H1 (cell line): Measurements from ENCODE around the gene COMT. TPM values are rescaled to one million over a fixed set of nuclear protein-coding genes. Genes with fewer than 3 reads are reported as not detected.
A peak's percentile ranks its signal among the peaks of the same experiment; 100 is the strongest.

Experiments used
- CTCF ChIA-PET: fragments of 300-600 bp; sonication (Branson Sonifier 250); formaldehyde crosslinking; loops from one replicate; lab custom pipeline; 2021; ENCODE audit not compliant: partially characterized antibody; lab: Charles Lee
- POLR2A ChIA-PET: fragments of 300-600 bp; sonication (Branson Sonifier 250); formaldehyde crosslinking; loops from one replicate; lab custom pipeline; 2021; ENCODE audit warnings: inconsistent platforms; ENCODE audit not compliant: partially characterized antibody; lab: Charles Lee
- DNase-seq, 2 experiments: peaks; one replicate each; pipeline versions ENCODE4 v3.0.0 to v3.0.0-alpha.2; 2010 to 2022; ENCODE audit warnings: low spot score in 2 of 2, low read depth in 1 of 2, mixed read lengths in 1 of 2
- FAIRE-seq: peaks from 2 replicates; lab custom pipeline; 2011; peaks lifted over from hg19 to GRCh38; lab: Jason Lieb, UNC
- H2AFZ ChIP-seq: 2 replicates; pipeline ENCODE4 v1.8.1; 2012; ENCODE audit warnings: low read length, inconsistent platforms
- H2AK5ac ChIP-seq: 2 replicates; pipeline ENCODE4 v1.6.1; 2013; ENCODE audit warnings: low read depth, low read length
- H2BK120ac ChIP-seq: replicated peaks from 2 replicates; pipeline ENCODE3; 2013; ENCODE audit warnings: low read depth, low read length, inconsistent platforms
- H2BK12ac ChIP-seq: 2 replicates; pipeline ENCODE4 v1.6.1; 2013; ENCODE audit warnings: low read depth, low read length
- H2BK15ac ChIP-seq: 2 replicates; pipeline ENCODE4 v1.6.1; 2013; ENCODE audit warnings: low read length
- H2BK20ac ChIP-seq: 2 replicates; pipeline ENCODE4 v1.6.1; 2013; ENCODE audit warnings: low read length
- H2BK5ac ChIP-seq: 2 replicates; pipeline ENCODE4 v1.6.1; 2013; ENCODE audit warnings: low read depth, low read length
- H3K14ac ChIP-seq: 2 replicates; pipeline ENCODE4 v1.6.1; 2013; ENCODE audit warnings: inconsistent platforms; ENCODE audit not compliant: insufficient read length
- H3K18ac ChIP-seq: 2 replicates; pipeline ENCODE4 v1.6.1; 2013; ENCODE audit warnings: low read length; ENCODE audit errors: extremely low read depth
- H3K23ac ChIP-seq: 2 replicates; pipeline ENCODE4 v1.6.1; 2013; ENCODE audit warnings: inconsistent platforms; ENCODE audit not compliant: insufficient read length
- H3K23me2 ChIP-seq: 2 replicates; pipeline ENCODE4 v1.6.1; 2013; ENCODE audit warnings: low read depth, low read length
- H3K27ac ChIP-seq: 2 replicates; pipeline ENCODE4 v1.6.1; 2011; ENCODE audit warnings: low read depth, low read length, inconsistent platforms
- H3K27me3 ChIP-seq, 4 experiments: replicated peaks in 1 of 4; 1 replicate in 1 of 4; 2 replicates in 3 of 4; pipeline versions ENCODE4 v1.6.1 to v1.8.1; 2011 to 2013; ENCODE audit warnings: low read length in 3 of 4, mild to moderate bottlenecking in 3 of 4, inconsistent platforms in 2 of 4, mixed read lengths in 2 of 4, moderate library complexity in 1 of 4; ENCODE audit not compliant: control insufficient read depth in 3 of 4, insufficient read depth in 3 of 4; ENCODE audit errors: extremely low read depth in 1 of 4
- H3K36me3 ChIP-seq, 4 experiments: 2 replicates each; pipeline versions ENCODE4 v1.6.1 to v1.8.1; 2011 to 2013; ENCODE audit warnings: mild to moderate bottlenecking in 4 of 4, low read length in 3 of 4, moderate library complexity in 2 of 4, control low read depth in 1 of 4, inconsistent platforms in 1 of 4; ENCODE audit not compliant: insufficient read depth in 4 of 4, control insufficient read depth in 2 of 4
- H3K4ac ChIP-seq: replicated peaks from 2 replicates; pipeline ENCODE3; 2013; ENCODE audit warnings: low read length, low read depth, mixed read lengths, inconsistent platforms; ENCODE audit not compliant: insufficient read length
- H3K4me1 ChIP-seq, 4 experiments: replicated peaks in 1 of 4; 1 replicate in 1 of 4; 2 replicates in 3 of 4; pipeline versions ENCODE4 v1.6.1 to v1.8.1; 2011 to 2013; ENCODE audit warnings: low read length in 3 of 4, inconsistent platforms in 2 of 4, mixed read lengths in 1 of 4; ENCODE audit not compliant: insufficient read depth in 4 of 4, control insufficient read depth in 3 of 4
- H3K4me2 ChIP-seq, 2 experiments: 2 replicates each; pipeline versions ENCODE4 v1.6.1 to v1.8.1; 2011 to 2013; ENCODE audit warnings: low read depth in 2 of 2, low read length in 2 of 2, control low read depth in 1 of 2, inconsistent platforms in 1 of 2, mild to moderate bottlenecking in 1 of 2; ENCODE audit not compliant: insufficient read depth in 1 of 2
- H3K4me3 ChIP-seq, 4 experiments: fragments of 200-600, 300-600 bp in 1 of 4; sonication (generic), shearing (Covaris generic), sonication (Bioruptor Twin) in 1 of 4; 2 replicates each; pipeline versions ENCODE4 v1.5.1 to v1.8.1; 2011 to 2016; ENCODE audit warnings: low read length in 4 of 4, low read depth in 3 of 4, control low read depth in 2 of 4, inconsistent platforms in 2 of 4, mild to moderate bottlenecking in 2 of 4, mixed read lengths in 1 of 4, moderate library complexity in 1 of 4; ENCODE audit not compliant: insufficient read depth in 2 of 4; ENCODE audit errors: extremely low read depth in 1 of 4
- H3K56ac ChIP-seq: replicated peaks from 2 replicates; pipeline ENCODE3; 2013; ENCODE audit warnings: low read depth, mild to moderate bottlenecking, mixed read lengths, low read length, inconsistent platforms; ENCODE audit not compliant: insufficient read length
- H3K79me1 ChIP-seq: 2 replicates; pipeline ENCODE4 v1.6.1; 2013; ENCODE audit warnings: low read depth, low read length, control low read depth
- H3K79me2 ChIP-seq, 2 experiments: 2 replicates each; pipeline versions ENCODE4 v1.6.1 to v1.8.1; 2012 to 2013; ENCODE audit warnings: low read length in 2 of 2, mild to moderate bottlenecking in 2 of 2, inconsistent platforms in 1 of 2; ENCODE audit not compliant: insufficient read depth in 2 of 2, control insufficient read depth in 1 of 2
- H3K9ac ChIP-seq, 4 experiments: replicated peaks in 1 of 4; 1 replicate in 1 of 4; 2 replicates in 3 of 4; pipeline versions ENCODE4 v1.6.1 to v1.8.1; 2011 to 2013; ENCODE audit warnings: low read depth in 3 of 4, low read length in 3 of 4, control low read depth in 2 of 4, mild to moderate bottlenecking in 2 of 4, moderate library complexity in 2 of 4, inconsistent platforms in 1 of 4; ENCODE audit errors: extremely low read depth in 1 of 4
- H3K9me3 ChIP-seq, 2 experiments: 2 replicates each; pipeline versions ENCODE4 v1.6.1 to v1.8.1; 2012 to 2013; ENCODE audit warnings: mild to moderate bottlenecking in 2 of 2, moderate library complexity in 2 of 2, control low read depth in 1 of 2, inconsistent platforms in 1 of 2, low read depth in 1 of 2, low read length in 1 of 2, mixed read lengths in 1 of 2; ENCODE audit not compliant: insufficient read depth in 2 of 2
- H4K20me1 ChIP-seq, 2 experiments: replicated peaks in 1 of 2; 2 replicates each; pipeline versions ENCODE3 to v1.8.1; 2011 to 2013; ENCODE audit warnings: inconsistent platforms in 2 of 2, low read length in 2 of 2, mild to moderate bottlenecking in 1 of 2; ENCODE audit not compliant: insufficient read depth in 2 of 2, control insufficient read depth in 1 of 2
- H4K5ac ChIP-seq: 2 replicates; pipeline ENCODE4 v1.6.1; 2013; ENCODE audit warnings: low read length, low read depth, mixed read lengths, inconsistent platforms; ENCODE audit not compliant: insufficient read length
- H4K8ac ChIP-seq: 2 replicates; pipeline ENCODE4 v1.8.0; 2013; ENCODE audit warnings: mild to moderate bottlenecking, moderate library complexity, low read length, inconsistent platforms; ENCODE audit not compliant: insufficient read depth; ENCODE audit errors: extremely low read depth
- H4K91ac ChIP-seq: replicated peaks from 2 replicates; pipeline ENCODE3; 2013; ENCODE audit warnings: low read length, mixed read lengths, inconsistent platforms; ENCODE audit not compliant: insufficient read length
- WGBS, 2 experiments: shearing (Covaris generic) in 1 of 2; methylation state at CpG; one replicate each; pipeline versions ENCODE4 v1.1.6 to v1.1.7; 2013 to 2015; ENCODE audit warnings: low lambda C conversion rate in 2 of 2, mixed read lengths in 2 of 2, inconsistent platforms in 1 of 2, low coverage in 1 of 2, missing lambda C conversion rate in 1 of 2; ENCODE audit not compliant: insufficient replicate concordance in 2 of 2, insufficient coverage in 1 of 2, insufficient read length in 1 of 2; ENCODE audit errors: extremely low coverage in 1 of 2, missing lambda C conversion rate in 1 of 2; 5-methylcytosine and 5-hydroxymethylcytosine counted together
- polyA plus RNA-seq, 7 experiments: library from polyadenylated mRNA; depleted of rRNA in 3 of 7; stranded (reverse) in 5 of 7; unstranded in 2 of 7; fragments of >200 nt in 5 of 7; fragments of 200-250 nt in 2 of 7; gene quantifications; 1 replicate in 5 of 7; 2 replicates in 1 of 7; 4 replicates in 1 of 7; pipeline versions ENCODE4 v1.2.1 to v1.2.3, GENCODE V29; 2011 to 2013; ENCODE audit warnings: missing spikeins in 2 of 7, mixed read lengths in 2 of 7
- total RNA-seq: library from RNA; stranded (reverse); fragmentation: NEBNext Ultra II Directional; extraction: Animal tissue kit (Norgen Biotek cat#: 25700); gene quantifications from 2 replicates; pipeline ENCODE4 v1.2.1, GENCODE V29; 2021

COMT gene
- total and polyA plus RNA-seq, 2 of the 8 experiments (the other 6 are each of a cell fraction or from before 2014, with no cell fraction given), result 15.2 to 33.7 TPM

- Histone ChIP-seq H4K20me1 (peaks cover 9 to 18% of the 10 kb centered on the region in 2 experiments), H3K4me2 (peak overlapping the region; percentile 58 to 89), H2AFZ (no peak overlapping the region), H4K8ac (peak overlapping the region; percentile 82; the same call in 1 of the 2 replicates), H2BK12ac (no peak overlapping the region), H4K5ac (peak overlapping the region; percentile 13), H4K91ac (peak overlapping the region; percentile 29), H3K18ac (peak overlapping the region; percentile 9), H3K4me1 (peaks cover 0 to 17% (median 11%) of the 10 kb centered on the region in 4 experiments; a peak in 5 of 7 replicates), H2BK20ac (no peak overlapping the region), H3K23ac (peak overlapping the region; percentile 35), H2BK120ac (no peak overlapping the region), H3K23me2 (peaks cover 4% of the 10 kb centered on the region; the same call in 1 of the 2 replicates), H3K9me3 (no peaks in the 10 kb centered on the region), H3K14ac (no peak overlapping the region), H3K79me1 (peaks cover 22% of the 10 kb centered on the region), H2BK15ac (no peak overlapping the region; the same call in 1 of the 2 replicates), H3K4ac (no peak overlapping the region), H3K27me3 (no peaks in the 10 kb centered on the region), H3K27ac (0 out of 2 replicates have a peak overlapping the region, but pooled peaks have one; percentile 3), H3K4me3 (peak overlapping the region in 1 of 4 experiments; percentile 40; a peak in 1 of 8 replicates), H3K79me2 (peaks cover 0 to 8% of the 10 kb centered on the region in 2 experiments; a peak in 1 of 4 replicates), H3K9ac (peak overlapping the region in 3 of 4 experiments; percentile 41 to 57 (median 42); a peak in 3 of 7 replicates), H3K36me3 (no peaks in the 10 kb centered on the region), H2BK5ac (peak overlapping the region; percentile 62; the same call in 1 of the 2 replicates), H2AK5ac (no peak overlapping the region), H3K56ac (no peak overlapping the region)
- no peak for DNase-seq
- POLR2A ChIA-PET, result interaction anchor here (1.0 to 2.7 kb wide), 6 partner anchors 13 to 34 kb away, joined by 3 to 13 read pairs (median 8); partner anchors contain the start of gene TANGO2
- CTCF ChIA-PET, result interaction anchor here (1.3 to 5.8 kb wide), 4 partner anchors 11 to 28 kb away, joined by 4 to 58 read pairs (median 30); no protein-coding TSS in a partner anchor
- 73% methylated on average over 19 of the region's 24 CpGs; no CpG with 5 or more reads in 1 of the 2 experiments for WGBS, 2 experiments
- no peak for FAIRE-seq
These were observed 46.1 kb downstream of the COMT start for GRCh38 chr22:19987394-19988306.
